Stimulated activated CD4-positive, alpha-beta T cell treated with anti-CD3 and anti-CD28 coated beads, Interleukin-12 subunit alpha, Interleukin-12 subunit beta, amount 100 ng/mL, for 24 hours (primary cell): ENCODE data around the gene UST.
"Not testable (repeated sequence)": the region's sequence is repeated elsewhere in the genome, so short reads cannot be mapped to it uniquely, and the experiment has no call there.

ENCODE experiments used
- DNase-seq, 2 experiments: peaks; one replicate each; pipeline ENCODE4 v3.0.0-alpha.2; 2020; ENCODE audit warnings: low read depth in 2 of 2

The UST gene

DNA sequence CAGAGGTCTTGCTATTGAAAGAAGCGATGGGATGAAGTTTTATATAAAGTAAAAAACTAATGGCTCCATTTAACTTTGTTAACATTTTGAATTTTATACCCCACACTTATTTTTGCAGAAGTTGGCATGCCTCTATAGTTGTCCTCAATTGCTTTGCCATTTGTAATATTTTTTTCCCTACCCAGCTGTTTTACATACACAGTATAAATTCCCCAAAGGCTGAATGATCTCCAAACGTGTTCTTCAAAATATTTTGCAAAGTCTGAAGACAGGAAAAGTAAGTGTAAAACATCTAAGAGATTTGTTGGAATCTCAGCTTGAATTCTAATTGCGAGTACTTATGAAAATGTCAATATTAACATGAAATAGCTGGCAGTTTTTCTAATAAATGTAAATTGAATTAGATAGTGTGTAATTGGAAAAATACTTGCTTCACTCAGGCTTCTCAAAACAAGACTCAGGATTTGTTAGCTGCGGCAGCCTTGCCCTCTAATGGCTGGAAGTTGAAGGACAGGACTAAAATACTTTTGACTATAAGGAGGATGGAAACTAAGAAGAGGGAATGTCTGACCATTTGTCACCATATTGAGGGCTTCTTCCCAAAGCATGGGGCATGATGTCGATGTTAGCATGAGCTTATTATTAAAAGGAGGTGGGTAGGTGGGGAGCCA is 226.8 kb downstream of the UST start:
- DNase-seq, result no peak

DNA sequence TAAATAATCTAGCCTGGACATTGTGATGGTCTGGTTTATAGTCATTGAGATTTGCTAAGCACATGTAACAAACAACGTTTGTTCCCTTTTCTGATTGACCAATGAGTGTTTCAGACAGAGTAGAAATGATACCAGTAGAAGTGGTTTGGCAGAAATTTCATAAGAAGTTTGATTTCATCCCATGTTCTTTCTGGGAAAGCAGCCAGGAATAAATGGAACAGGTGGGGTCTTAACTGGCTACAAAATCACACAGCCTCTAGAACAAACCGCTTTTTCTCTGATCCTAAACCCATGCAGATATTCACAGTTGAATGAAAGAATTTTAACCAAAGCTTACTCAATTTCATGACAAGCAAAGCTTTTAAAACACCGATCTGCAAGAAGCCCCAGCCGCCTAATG is 227.5 kb downstream of the UST start:
- DNase-seq, result no peak

DNA sequence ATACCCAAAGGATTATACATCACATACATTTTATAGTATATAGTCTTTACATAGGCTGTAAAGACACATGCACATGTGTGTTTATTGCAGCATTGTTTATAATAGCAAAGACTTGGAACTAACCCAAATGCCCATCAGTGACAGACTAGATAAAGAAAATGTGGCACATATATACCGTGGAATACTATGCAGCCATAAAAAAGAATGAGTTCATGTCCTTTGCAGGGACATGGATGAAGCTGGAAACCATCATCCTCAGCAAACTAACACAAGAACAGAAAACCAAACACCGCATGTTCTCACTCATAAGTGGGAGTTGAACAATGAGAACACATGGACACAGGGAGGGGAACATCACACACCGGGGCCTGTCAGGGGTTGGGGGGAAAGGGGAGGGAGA is 231.5 kb downstream of the UST start:
- not testable (repeated sequence) for DNase-seq

DNA sequence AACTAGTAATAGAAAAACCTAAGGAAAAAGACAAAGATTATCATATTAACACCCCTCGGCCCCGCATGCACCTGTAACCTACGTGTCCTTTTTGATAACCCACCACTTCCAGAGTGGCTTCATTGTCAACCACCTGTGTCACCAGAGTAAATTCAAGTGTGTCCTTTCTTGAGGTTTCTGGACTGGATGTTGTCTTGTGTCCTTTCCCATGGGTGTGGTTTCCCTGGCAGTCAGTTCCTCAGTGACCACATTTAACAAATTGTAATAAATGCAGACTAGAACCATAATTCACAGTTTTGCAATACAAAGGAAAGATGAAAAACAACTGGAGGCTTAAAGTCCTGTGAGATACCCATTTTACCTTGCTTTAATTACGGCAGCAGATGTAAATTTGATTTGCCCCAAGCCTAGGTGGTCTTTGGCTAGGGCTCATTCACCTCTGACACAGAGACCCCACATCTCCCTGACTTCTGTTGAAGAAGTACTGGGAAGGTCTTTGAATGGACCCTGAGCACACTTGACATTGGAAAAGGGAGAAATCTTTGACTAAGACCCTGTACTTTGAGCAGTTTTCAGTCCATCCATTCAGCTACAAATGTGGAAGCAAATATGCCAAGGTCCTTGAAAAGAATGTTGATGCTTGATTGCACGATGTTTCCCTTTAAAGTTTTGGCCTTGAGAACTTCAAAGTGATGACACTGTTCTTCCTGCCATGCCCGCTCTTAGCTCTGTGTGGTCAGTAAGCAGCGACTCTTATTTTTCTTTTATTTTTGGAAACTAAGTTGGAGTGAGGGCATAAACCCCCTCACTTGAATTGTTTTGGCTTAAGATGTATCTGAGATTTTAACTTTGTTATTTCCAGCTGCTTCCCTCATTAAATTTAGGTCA is 232.4 kb downstream of the UST start:
- no peak for DNase-seq

DNA sequence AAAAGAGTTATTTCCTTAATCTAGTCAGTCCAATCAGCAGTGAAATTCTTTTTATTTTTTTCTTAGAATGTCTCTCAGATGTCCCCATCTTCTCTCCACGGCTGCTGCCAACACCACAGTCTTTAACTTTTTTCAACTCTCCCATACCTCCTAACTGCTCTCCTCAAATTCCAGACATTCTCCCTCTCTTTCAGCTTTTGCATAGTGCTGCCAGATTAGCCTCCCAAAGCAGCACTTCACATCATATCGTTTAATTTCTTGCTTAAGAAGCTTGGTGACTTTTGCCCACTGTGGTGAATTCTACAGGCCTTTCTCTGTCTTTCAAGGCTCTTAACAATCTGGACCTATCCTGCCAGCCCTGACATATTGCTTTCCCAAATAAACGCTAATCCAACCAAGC is 233.4 kb downstream of the UST start:
- no peak for DNase-seq

DNA sequence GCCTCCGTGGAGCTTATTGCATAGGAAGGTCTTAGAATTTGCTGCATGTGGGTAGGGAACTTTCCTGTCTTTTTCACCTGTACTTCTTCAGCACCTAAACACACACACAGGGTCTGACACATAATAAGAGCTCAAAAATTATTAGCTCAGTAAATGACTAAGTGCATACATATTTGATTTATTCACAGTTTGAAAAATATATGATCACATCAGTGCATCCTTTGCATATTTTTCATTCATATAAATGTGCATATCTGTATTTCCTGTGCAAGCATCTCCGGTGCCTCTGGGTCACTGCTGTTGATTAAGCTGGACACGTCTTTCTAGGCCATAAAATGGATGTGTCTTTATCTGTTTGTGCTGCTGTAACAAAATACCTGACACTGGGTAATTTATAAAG is 234.7 kb downstream of the UST start:
- DNase-seq, result no peak

DNA sequence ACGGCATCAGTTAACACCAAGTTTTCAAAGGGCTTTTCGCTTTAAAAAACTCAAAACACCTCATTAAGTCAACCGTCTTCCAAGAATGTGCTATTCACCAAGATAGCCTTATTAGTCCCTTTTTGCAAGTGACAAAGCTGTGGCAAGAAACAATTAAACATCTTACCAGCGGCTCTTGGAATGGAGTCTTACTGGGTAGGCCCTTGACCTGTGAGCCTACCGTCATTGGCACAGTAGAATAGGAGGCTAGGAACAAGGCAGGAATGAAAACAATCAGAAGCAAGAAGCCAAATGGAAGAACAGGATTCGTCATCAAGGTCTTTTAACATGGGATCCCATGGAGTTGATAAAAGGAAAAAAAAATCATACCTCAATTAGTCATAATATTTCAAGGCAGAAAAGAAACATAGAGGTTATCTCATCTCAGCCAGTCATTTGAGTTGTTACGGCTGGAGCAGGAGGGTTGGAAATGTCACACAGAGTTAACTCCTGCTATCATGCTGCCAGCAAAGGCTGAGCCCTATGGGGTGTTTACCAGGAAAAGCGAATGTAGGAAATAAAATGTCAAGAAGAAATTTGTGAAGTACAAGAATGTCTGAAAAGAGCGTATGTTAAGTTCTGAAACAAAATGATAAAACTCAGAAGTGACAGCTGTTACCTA is 236.4 kb downstream of the UST start:
- no peak for DNase-seq

DNA sequence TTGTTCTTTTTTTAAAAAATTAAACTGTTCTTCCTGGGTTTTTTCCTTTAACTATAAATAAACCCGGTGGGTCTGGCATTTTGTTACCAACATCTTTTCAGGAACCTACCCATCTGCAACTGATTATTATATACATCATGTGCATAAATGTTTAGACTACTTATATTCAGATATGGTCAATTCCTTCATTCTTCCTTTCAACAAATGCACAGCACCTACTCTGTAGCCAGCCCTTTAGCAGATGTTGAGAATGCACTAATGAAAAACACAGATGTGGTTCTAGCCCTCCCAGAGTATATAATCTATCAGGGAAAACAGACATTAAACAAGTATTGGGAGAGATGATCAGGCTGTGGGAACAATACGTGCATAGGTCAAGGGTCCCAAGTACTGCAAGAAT is 237.1 kb downstream of the UST start:
- no peak for DNase-seq

DNA sequence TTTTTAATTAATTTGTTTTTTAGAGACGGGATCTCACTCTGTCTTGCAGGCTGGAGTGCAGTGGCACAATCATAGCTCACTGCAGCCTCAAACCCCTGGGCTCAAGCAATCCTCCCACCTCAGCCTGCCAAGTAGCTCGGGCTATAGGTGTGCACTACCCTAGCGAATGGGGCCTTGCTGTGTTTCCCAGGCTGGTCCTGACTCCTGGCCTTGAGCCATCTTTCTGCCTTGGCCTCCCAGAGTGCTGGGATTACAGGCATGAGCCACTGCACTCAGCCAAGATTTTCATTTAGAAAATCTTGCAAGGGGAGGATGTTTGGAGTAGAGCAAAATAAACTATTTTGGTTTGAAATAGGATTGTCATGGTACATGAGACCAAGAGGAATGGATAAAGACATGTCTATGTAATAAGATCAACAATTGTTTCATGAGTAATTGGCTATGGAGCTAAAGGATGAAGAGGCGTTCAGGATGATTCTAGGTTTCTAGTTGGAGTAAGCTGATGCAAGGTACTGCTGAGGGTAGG is 237.8 kb downstream of the UST start:
- DNase-seq, result no peak

DNA sequence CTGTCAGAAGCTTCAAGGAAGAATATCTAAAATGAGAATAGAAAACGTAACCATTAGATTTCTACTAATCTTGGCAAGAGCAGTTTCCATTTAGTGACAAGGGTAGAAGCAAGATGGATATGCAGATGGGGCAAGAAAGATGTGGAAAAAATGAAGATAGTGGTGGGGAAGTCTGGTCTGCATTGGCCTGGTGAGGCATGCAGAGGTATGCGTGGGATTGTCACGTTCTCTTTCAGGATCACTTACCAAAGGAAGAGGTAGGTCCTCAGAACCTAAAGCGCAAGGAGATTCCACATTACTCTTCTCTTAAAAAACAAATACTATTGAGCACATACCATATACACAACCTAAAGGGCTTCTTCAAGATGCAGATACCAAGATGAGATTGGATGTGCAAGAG is 238.7 kb downstream of the UST start:
- DNase-seq, result no peak

DNA sequence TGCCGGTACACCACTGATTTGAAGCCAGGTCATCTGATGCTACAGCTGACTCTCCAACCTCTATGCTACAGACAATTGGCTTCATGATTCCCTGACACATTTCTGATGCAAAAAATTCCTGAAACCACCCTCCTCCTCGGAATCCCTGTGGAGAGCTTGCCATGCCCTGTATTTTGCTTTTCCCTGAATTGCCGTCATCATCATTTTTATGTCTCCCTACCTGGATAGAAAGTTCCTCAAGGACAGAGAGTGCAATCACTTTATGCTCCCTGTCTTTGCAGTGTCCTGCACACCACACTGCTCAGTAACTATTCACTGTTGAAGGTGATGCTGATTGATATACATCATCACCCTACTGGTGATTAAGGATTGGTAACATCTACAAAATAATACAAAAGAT is 239.8 kb downstream of the UST start:
- DNase-seq, result no peak

DNA sequence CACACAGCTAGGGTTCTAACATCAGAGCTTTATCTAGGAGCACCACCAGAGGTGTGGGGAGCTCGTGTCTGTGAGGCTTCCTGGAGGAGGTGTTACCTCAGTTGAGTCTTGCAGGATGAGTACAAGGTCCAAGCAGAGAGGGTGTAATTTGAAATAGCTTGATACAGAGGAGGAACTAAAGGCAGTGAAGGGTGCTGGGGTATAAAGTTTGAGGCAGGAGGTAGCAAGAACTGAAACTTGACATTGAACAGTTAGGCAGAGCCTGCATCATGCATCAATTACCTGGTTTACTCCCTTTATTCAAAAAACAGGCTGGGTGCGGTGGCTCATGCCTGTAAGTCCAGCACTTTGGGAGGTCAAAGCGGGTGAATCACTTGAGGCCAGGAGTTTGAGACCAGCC is 241.2 kb downstream of the UST start:
- DNase-seq, result no peak

DNA sequence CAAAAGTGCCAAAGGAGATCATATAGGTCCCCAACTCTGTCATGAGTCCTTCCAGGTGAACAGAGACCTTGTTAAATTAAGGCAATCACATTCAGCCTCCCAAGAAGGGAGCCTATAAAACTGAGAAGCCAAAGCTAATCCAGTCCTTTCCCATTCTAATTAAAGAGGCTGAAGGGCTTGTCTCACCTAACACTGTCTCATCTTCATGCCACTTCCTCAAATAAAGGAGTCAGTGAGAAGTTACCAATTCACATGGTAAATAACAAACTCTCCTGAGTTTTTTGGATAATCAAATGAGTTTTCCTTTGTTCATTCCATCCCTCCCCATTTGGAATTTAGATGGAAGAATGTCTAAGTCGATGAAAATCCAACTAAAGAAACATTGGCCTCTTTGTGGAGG is 242.8 kb downstream of the UST start:
- DNase-seq, result no peak

DNA sequence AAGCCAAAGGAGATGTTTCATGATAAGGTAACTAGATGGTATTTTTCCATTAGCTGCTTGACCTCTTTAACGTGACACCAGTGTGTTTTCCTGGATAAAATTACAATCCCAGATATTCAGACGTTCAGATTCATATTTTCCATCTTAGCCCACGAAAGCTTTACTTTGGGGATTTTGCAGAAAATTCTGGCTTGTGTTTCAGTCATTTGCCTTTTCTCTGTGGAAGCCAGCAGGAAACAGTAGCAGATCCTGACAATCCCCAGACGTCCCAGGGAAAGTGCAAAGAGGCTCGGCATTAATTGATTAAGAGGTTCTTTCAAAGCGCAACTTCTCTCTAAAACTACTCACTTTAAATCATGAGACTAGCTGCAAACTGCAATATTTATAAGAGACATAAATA is 243.6 kb downstream of the UST start:
- DNase-seq, result no peak

DNA sequence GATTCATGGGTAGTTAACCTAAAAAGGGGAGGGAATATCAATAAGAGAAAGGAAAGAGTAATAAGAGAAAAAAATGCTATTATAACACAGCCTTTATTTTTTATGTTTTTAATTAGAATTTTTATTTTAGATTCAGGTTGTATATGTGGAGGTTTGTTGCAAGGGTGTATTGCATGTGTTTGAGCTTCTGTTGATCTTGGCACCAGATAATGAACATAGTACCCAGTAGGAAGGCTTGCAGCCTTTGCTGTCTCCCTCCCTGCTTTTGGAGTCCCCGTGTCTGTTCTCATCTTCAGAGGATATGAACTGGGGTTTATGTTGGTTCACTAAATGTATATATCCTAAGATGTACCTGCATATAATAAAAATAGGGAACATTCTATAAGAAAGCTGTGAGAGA is 250.0 kb downstream of the UST start:
- no peak for DNase-seq

DNA sequence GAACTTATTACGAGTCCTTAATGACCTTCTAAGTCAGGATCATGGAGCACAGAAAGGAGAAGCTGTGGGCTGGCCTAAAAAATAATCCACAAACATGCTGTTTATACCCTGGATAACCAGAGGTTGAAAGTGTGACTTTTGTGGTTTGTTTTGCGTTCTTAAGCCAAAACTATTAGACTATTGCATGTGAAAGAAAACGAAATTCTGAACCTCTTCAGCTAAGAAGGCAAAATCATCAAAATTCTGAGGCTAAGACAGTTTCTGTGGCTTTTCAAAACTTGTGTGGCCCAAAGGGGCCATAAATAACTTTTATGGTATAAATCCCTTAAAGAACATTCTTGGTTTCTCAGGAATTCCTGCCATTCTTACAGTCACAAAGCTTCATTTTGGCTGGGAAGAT is 251.0 kb downstream of the UST start:
- DNase-seq, result no peak

DNA sequence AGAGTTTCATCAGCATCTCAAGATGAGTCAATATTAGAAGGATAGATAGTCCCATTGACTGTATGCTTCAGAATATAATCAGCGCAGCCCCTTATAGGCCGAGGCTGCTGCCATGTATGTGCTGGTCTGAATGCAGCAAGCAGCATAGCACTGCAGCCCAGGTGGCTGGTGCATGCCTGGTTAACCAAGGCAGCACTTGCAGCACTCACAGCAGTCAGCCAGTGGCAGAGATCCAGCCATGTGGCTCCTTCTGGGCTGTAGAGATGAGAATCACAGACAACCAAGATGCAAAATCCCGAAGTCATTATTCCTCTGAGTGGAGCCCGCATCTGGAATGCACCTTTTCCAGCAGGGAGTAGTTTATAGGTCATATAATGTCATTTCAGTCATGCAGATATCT is 251.9 kb downstream of the UST start:
- no peak for DNase-seq

DNA sequence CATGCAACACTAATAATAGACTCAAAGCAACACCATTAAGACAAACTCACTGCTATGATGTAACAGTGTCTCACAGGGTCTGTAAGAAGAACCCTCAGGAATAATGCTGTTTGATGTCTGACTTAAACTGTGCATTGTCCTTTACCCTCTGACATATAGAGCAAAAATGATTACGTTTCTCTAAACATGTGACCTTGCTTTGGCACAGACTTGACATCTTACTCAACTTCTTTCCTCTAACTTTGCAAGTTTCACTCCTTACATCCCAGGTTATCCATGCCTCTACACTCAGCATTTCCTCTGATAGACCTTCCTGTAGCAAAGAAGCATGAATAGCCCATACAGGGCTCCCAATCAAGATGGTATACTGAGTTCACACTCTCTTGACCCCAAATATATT is 252.7 kb downstream of the UST start:
- DNase-seq, result no peak

DNA sequence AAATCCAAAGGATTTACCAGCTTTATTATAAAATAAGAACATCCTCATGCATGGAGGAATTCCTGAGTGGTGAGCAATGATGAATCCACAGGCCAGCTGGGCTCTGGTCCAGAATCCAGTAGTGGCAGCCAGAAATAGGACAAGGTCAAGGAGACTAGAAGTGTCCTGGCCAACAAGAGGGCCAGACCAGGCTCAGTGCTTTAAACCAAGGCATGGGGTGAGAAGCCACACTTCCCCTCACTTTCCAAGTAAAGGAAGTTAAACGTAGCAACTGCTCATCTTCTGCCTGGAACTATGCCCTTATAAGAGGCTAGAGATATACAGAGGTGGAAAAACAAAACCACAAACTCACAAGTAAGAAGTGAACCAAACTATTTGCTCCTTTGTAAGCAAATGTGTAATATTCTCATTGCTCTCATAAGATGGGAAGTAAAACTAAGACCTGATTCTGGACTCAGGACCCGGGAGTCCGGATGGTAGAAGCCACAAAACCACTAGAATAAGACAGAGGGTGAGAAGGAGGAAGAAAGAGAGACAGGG is 253.2 kb downstream of the UST start:
- DNase-seq, result no peak

DNA sequence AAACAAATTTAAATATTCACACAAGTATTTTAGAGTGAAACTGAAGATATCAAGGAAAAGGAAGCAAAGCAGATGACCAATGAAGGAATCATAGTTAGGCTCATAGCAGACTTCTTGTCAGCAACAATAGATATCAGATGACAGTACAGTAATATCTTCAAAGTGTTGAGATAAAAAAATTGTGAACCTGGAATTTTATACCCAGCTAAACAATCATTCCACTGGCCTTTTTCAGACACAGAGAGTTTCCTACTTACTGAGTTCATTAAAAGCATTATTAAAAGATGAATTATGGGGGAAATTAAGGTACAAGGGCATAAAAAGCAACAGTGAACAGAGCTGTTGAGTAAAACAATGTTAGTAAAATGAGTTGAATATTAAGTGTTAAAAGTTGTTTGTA is 254.6 kb downstream of the UST start:
- no peak for DNase-seq

DNA sequence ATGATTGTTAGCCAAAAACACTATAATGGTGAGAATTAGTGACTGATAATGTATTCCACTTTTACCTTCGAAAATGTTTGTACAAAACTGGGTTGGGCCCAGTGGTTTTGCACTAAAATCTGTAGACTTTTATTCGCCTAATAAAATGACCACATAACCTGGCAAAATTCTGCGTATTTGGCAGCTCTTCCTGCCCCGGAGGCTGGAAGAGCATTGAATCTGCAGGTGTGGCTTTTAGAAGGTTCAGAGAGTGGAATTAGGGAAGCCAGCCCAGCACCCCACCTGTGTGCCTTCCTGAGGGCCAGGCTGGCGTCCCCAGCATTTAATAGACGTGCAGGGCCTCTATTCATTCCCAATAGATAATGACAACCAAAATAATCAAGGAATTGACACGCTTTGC is 256.7 kb downstream of the UST start:
- DNase-seq, result no peak

DNA sequence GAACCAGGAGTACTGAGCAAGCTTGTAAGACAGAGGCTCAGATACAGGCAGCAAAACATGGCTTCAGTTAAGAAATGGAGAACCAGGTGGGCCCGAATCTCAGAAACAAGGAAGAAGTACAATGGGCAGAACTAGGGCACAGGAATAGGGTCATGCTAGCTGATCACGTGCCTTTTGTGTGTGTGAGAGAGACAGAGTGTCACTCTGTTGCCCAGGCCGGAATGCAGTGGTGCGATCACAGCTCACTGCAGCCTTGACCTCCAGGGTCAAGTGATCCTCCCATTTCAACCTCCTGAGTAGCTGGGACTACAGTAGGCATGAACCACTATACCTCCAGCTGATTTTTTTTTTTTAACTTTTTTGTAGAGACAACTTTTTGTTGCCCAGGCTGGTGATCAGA is 257.8 kb downstream of the UST start:
- DNase-seq, result no peak
